Mononuclear cell (primary cell): ENCODE results near the gene CCL26. TPM values are rescaled to one million over a fixed set of nuclear protein-coding genes. Genes with fewer than 3 reads are reported as not detected.
"Not testable (repeated sequence)": the region's sequence is repeated elsewhere in the genome, so short reads cannot be mapped to it uniquely, and the experiment has no call there.

ENCODE experiments used
- H3K27me3 ChIP-seq: 2 replicates; pipeline ENCODE4 v1.6.0; 2011; ENCODE audit warnings: low read length, control low read depth; ENCODE audit not compliant: insufficient read depth
- H3K4me1 ChIP-seq: 2 replicates; pipeline ENCODE4 v1.5.1; 2011; ENCODE audit warnings: mild to moderate bottlenecking, low read length, control low read depth; ENCODE audit not compliant: insufficient read depth
- H3K4me3 ChIP-seq: 2 replicates; pipeline ENCODE4 v1.5.1; 2011; ENCODE audit warnings: mild to moderate bottlenecking, low read length, moderate library complexity
- H3K9me3 ChIP-seq: 2 replicates; pipeline ENCODE4 v1.5.1; 2011; ENCODE audit warnings: low read depth, mild to moderate bottlenecking, control low read depth, low read length
- total RNA-seq: library from RNA; depleted of rRNA; stranded (reverse); fragments of >200 nt; gene quantifications from one replicate; pipeline ENCODE4 v1.2.3, GENCODE V29; 2012

CCL26 gene
- total RNA-seq, 1 donor, result not detected

DNA sequence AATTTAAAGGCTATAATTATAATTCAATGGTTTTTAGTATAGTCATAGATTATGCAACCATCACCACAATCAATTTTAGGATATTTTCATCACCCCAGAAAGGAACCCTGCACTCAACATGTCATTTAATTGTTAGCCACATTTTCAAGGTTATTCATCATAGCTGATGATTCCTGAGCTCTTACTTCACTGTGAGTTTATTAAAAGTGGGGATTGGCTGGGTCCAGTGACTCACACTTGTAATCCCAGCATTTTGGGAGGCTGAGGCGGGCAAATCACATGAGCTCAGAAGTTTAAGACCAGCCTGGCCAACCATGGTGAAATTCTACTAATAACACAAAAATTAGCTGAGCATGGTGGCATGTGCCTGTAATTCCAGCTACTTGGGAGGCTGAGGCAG lies 787 bp downstream of the CCL26 start:
- no peaks in the 10 kb centered on the region for H3K4me1 ChIP-seq
- no peak overlapping the region for H3K4me3 ChIP-seq
- H3K27me3 ChIP-seq, result no peaks in the 10 kb centered on the region
- no peaks in the 10 kb centered on the region for H3K9me3 ChIP-seq

DNA sequence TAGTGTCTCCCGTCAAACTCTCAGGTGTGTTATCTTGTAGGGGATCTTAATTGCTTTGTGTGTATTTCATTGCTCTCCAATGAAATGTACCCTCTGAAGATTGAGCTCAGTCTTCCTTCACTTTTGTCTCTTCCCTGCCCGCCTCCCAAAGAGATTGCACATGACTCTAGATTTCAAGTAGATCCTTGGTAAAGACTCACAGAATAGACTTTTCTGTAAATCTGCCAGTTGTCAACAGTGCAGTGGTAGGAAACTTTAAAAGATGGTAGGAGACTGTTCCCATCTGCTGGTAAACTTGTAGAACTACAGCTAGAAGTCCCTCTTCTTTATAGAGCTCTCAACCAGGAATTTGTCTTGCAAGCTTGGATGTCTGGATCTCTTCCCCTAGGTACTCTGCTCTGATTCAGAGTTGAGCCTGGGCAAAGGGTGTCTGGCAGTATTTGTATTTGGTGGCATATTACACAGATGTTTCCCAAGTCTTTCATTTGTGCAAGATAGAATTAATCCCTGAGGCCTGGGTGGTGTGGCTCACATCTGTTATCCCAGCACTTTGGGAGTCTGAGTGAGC lies 9.6 kb downstream of the CCL26 start:
- H3K4me3 ChIP-seq, result no peak overlapping the region

DNA sequence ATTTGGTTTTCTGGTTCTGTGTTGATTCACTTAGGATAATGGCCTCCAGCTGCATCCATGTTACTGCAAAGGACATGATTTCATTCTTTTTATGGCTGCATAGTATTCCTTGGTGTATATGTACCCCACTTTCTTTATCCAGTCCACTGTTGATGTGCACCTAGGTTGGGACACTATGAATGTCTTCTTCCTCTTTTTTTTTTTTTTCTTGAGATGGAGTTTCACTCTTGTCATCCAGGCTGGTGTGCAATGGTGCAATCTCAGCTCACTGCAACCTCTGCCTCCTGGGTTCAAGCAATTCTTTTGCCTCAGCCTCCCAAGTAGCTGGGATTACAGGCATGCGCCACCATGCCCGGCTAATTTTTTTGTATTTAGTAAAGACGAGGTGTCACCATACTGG lies 10.2 kb downstream of the CCL26 start:
- H3K4me3 ChIP-seq, H3K27me3 ChIP-seq, H3K4me1 ChIP-seq, H3K9me3 ChIP-seq: not testable (repeated sequence)

More for the DNA sequence above, 9.6 kb downstream of the CCL26 start:
- peaks cover 6% of the 10 kb centered on the region for H3K4me1 ChIP-seq
- no peaks in the 10 kb centered on the region for H3K9me3 ChIP-seq
- H3K27me3 ChIP-seq, result no peaks in the 10 kb centered on the region

DNA sequence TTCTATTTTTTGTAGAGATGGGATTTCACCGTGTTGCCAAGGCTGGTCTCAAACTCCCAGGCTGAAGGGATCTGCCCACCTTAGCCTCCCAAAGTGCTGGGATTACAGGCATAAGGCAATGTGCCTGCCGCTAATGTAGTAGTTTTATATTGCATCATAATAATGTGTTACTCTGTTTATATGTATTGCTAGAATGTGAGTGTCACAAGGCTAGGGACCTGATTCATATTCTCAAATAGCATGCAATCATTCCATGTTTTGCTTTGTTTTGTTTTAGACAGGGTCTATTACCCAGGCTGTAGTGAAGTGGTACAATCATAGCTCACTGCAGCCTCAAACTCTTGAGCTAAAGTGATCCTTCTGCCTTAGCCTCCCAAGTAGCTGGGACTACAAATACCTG lies 13.5 kb downstream of the CCL26 start:
- no peaks in the 10 kb centered on the region for H3K9me3 ChIP-seq
- no peaks in the 10 kb centered on the region for H3K27me3 ChIP-seq
- no peak overlapping the region for H3K4me3 ChIP-seq
- peaks cover 6% of the 10 kb centered on the region for H3K4me1 ChIP-seq

DNA sequence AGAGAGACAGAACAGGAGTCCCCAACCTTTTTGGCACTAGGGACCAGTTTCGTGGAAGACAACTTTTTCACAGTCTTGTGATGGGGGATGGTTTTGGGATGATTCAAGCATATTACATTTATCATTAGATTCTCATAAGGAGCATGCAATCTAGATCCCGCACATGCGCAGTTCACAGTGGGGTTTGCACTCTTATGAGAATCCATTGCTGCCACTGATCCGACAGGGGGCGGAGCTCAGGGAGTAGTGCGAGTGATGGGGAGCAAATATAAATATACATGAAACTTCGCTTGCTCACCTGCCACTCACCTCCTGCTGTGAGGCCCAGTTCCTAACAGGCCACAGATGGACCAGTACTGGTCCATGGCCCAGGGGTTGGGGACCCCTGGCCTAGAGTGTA lies 14.2 kb downstream of the CCL26 start:
- Histone ChIP-seq H3K27me3 (no peaks in the 10 kb centered on the region), H3K4me1 (peaks cover 6% of the 10 kb centered on the region), H3K4me3 (no peak overlapping the region), H3K9me3 (no peaks in the 10 kb centered on the region)

DNA sequence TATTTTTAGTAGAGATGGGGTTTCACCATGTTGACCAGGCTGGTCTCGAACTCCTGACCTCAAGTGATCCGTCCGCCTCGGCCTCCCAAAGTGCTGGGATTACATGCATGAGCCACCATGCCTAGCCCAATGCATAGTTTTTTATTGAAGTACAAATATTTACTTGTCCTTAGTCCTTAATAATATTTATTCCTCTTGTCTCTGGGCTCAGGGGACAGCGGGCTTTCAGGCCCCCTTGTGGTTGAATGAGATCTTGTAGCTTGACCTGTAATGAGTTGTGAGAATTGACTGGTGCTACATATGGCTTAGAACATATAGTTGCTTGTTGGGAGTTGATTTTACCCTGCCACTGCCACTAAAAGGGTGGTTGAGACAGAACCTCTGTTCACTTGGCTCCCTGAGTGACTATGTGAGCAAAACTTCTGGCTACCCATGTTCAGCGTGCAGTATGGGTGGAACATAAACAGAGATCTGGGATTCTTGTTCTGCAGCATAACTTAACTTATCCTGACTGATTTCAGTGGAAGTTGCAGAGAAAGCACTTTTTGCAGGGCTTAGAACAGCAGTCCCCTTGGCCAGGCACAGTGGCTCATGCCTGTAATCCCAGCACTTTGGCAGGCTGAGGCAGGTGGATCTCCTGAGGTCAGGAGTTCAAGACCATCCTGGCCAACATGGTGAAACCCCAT lies 14.9 kb downstream of the CCL26 start:
- Histone ChIP-seq H3K4me3 (no peak overlapping the region), H3K4me1 (peaks cover 4% of the 10 kb centered on the region), H3K27me3 (no peaks in the 10 kb centered on the region), H3K9me3 (no peaks in the 10 kb centered on the region)

DNA sequence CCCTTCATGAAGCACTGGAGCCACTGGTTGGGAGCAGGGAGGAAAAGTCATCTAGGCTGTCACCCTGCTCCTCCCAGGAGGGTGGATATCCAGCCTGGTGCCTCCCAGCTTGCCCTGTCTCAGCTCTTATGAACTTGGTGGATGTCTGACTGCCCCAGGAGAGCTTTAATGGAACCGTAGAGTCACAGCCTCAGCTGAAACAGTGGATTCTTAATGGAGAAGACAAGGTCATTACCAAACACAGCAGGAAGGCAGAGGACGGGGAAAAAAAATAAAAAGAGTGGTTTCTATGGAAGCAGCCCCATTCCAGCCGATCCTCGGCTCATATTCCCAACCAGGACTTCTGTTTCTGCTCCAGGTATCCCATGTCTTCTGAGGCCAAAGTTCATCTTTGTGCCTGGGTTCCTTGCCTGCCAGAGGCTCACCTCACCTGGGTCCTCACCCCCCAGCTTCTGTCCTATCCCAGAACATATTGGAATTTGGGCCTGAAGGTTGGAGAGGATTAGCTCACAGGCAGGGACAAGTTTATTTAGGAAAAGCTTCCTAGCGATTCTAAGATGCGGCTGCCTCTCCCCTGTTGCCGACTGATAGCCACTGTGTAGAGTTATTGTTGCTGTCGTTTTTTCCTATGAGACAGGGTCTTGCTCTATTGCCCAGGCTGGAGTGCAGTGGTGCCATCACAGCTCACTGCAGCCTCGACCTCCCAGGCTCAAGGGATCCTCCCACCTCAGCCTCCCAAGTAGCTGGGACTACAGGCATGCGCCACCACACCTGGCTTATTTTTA lies 15.6 kb downstream of the CCL26 start:
- no peaks in the 10 kb centered on the region for H3K4me1 ChIP-seq
- H3K9me3 ChIP-seq, result no peaks in the 10 kb centered on the region
- H3K4me3 ChIP-seq, result no peak overlapping the region
- no peaks in the 10 kb centered on the region for H3K27me3 ChIP-seq

DNA sequence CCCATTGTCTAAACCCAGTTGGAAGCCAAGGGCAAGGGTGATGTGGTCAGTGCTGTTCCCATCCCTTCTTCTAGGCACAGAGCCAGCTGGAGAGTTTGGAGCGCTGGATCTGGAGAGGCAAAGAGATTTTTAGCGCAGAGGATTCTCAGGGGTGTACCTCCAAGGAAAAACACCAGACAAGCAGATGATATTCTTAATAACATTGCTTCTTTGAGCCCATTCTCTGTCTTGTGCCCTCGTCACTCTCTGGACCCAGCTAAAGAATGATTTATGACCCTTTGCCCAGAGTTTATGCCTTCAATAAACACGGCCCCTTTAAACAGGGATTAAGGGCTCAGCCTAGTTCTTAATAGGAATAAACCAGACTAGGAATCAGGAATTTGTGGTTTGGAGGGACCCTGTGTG lies 28.6 kb downstream of the CCL26 start:
- H3K9me3 ChIP-seq, result no peaks in the 10 kb centered on the region
- H3K4me3 ChIP-seq, result no peak overlapping the region
- peaks cover 30% of the 10 kb centered on the region for H3K4me1 ChIP-seq
- no peaks in the 10 kb centered on the region for H3K27me3 ChIP-seq

DNA sequence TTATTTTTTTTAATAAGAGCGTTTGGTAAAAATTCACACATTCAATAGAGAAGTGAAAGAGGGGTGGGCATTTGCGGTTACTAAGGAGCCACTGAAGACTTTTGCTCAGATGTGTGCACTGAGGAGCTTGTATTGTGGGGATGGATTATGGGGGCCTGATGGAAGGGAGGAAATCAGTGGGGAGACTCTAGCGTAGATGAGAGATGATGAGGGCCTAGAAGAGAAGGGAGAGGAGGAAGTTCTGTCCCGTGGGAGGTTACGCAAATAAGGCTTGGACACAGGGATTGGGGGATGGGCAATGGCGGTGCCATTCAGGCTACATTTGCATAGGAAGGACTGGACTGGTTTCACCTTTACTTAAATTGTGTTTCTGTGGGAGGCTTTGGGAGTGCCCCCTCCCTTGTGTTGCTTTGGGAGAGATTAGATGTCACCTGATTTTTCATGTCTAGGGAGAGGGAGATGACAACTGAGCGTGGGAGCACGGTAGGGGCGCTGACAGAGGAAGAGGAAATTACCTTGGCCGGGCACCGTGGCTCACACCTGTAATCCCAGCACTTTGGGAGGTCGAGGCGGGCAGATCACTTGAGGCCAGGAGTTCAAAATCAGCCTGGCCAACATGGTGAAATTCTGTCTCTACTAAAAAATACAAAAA lies 31.0 kb downstream of the CCL26 start:
- H3K4me3 ChIP-seq, result no peak overlapping the region
- H3K9me3 ChIP-seq, result no peaks in the 10 kb centered on the region
- H3K4me1 ChIP-seq, result peaks cover 40% of the 10 kb centered on the region
- no peaks in the 10 kb centered on the region for H3K27me3 ChIP-seq

DNA sequence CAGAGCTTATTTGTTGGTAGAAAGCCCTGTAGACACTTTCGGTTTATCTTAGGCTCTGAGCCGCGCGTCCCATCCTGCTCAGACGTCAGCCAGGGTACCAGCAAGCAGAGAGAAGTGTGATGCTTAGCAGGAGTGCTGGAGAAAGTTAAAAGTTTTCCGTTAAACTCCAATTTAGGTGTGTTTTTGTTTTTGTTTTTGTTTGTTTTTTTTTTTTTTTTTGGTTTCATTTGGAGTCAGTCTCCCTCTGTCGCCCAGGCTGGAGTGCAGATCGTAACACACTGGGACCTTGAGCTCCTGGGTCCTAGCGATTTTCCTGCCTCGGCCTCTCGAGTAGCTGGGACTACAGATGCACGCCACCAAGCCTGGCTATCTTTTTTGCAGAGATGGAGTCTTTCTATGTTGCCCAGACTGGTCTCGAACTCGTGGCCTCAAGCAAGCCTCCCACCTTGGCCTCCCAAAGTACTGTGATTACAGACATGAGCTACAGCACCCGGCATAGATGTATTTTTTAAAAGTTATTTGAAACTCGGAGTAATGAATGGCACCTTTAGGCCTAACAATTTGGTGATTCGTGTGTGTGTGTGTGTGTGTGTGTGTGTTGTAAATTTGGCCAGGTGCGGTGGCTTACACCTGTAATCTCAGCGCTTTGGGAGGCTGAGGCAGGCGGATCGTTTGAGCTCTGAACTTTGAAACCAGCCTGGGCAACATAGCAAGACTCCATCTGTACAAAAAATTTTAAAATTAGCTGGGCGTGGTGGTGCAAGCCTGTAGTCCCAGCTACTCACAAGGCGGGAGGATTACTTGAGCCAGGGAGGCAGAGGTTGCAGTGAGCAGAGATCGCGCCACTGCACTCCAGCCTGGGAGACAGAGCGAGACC lies 32.0 kb downstream of the CCL26 start:
- Histone ChIP-seq H3K27me3 (no peaks in the 10 kb centered on the region), H3K9me3 (no peaks in the 10 kb centered on the region), H3K4me3 (peak overlapping the region; percentile 80), H3K4me1 (peaks cover 40% of the 10 kb centered on the region)

DNA sequence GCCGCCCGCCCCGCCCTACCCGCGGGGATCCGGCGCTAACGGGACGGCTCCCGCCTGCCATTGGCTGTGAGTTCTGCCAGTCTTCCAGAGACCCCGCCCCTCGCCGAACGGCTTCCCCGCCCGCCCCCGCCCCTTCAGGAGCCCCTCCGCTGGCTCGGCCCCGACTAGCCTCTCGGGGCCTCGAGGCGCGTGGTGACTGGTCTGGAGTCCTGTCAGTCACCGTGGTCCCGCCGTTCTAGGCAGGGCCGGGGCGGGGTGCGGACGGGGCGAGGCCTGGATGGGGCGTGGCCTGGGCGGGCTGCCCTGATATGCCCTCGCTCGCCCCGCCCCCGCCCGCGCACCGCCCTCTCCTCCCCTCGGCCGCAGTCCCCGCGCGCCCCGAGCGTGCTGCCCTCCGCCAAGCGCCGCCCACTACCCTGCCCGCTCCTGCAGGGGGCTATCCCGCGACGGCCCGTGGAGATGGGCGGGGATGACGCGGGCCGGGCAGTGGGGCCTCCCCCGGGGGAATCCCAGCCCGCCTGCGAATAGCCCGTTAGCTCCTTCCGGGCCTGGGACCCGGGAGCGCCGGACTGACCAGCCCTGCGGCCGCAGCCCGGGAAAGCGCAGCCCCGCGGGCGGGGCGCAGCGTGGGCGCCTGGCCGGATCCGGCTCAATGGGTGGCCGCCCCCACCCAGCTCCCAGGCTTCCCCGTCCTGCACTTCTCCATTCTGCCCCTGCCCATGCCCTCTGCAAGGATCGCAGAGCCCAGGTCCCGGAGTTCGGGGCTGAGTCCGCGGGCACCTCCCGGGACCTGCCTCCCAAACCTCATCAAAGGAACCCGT lies 32.8 kb downstream of the CCL26 start:
- Histone ChIP-seq H3K27me3 (no peaks in the 10 kb centered on the region), H3K9me3 (no peaks in the 10 kb centered on the region), H3K4me1 (peaks cover 40% of the 10 kb centered on the region), H3K4me3 (peak overlapping the region; percentile 80)

DNA sequence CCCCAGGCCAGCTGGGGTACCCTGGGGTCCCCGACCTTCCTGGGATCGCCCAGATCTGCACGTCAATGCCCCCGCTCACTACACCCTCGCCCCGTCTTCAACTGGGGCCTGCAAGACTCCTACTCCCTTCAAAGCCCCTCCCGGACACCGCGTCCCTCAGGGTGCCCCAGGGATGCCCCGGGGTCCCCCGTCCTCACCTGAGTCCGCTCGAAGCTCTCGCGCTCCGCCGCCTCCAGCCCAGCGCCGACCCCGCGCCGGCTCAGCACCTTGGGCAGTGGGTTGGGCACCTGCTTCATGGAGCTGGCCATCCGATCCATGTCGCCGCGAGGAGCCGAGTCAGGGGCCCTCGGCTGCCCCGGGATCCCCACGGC lies 33.4 kb downstream of the CCL26 start, which contains the start of gene HIP1:
HIP1 (minus strand) TSS at position 338 of the 371 bp plus-strand sequence; CDS start at position 317, 21 bp downstream.
- Histone ChIP-seq H3K27me3 (no peaks in the 10 kb centered on the region), H3K4me3 (peak within 1 kb of the TSS; percentile 80), H3K4me1 (peaks cover 40% of the 10 kb centered on the region), H3K9me3 (no peaks in the 10 kb centered on the region)

DNA sequence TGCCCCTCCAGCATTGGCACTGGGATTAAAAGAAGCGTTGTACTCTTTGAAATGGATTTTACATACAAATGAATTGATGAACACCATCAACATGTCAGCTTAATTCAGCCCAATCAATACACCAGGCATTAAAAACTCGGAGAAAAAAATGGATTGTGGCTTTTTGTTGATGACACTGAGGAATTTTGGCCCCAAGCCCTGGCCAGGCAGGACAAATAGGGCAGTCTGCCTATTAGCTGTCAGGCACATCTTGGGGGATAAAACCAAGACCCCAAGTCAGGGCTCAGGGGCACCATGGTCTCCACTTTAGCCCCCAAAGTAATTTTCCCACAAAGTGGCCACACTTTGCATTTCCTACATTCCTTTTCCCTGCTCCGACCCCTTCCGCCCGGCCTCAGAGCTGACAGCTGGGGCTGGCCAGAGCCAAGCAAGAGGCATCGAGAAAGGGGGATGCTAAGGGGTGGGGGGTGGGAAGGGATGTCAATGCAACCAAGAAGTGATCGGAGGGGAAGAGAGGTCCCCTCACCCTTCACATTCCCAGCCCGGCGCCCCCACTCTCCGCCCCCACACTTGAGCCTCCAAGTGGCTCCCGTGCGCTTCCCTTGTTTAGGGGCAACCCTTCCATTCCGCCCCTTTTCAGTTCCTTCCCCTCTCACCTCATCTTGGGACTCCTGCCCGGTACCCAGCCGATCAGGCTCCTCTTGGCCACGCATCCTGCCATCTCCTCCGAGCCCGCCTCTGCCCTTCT lies 34.0 kb downstream of the CCL26 start:
- Histone ChIP-seq H3K27me3 (no peaks in the 10 kb centered on the region), H3K4me1 (peaks cover 40% of the 10 kb centered on the region), H3K9me3 (no peaks in the 10 kb centered on the region), H3K4me3 (peak overlapping the region; percentile 79)
